PFSK-1 (cell line): Measurements from ENCODE around the gene GRB2.

Experiments used
- FOXP2 ChIP-seq: optimal IDR thresholded peaks from 2 replicates; pipeline ENCODE3; 2011; ENCODE audit warnings: borderline replicate concordance, control low read depth, inconsistent platforms; ENCODE audit not compliant: insufficient read depth; ENCODE audit errors: extremely low read length, extremely low read depth
- POLR2AphosphoS5 ChIP-seq: IDR thresholded peaks from 2 replicates; pipeline ENCODE4 v1.6.1; 2012; ENCODE audit warnings: low read depth, mild to moderate bottlenecking, control low read depth, low read length, moderate library complexity
- SIN3A ChIP-seq: IDR thresholded peaks from 2 replicates; pipeline ENCODE4 v1.6.1; 2012; ENCODE audit warnings: mild to moderate bottlenecking, low read length, moderate library complexity, borderline replicate concordance; ENCODE audit not compliant: insufficient read depth
- TAF1 ChIP-seq: IDR thresholded peaks from 2 replicates; pipeline ENCODE4 v1.6.1; 2012; ENCODE audit warnings: low read length, control low read depth, borderline replicate concordance; ENCODE audit not compliant: insufficient read depth
- TF ChIP-seq, protein P1 (sequence below), 2 experiments: IDR thresholded peaks; 2 replicates each; pipeline versions ENCODE4 v1.6.1 to v1.8.0; 2011 to 2012; ENCODE audit warnings: low read depth in 2 of 2, low read length in 2 of 2, control low read depth in 1 of 2, inconsistent platforms in 1 of 2, mild to moderate bottlenecking in 1 of 2, moderate library complexity in 1 of 2; ENCODE audit not compliant: insufficient read depth in 1 of 2

Gene GRB2

GRCh38 chr17:75288770-75289114 lies 116.7 kb downstream of the GRB2 start:
- no peak for TF ChIP-seq TAF1
- TF ChIP-seq, protein P1, sequence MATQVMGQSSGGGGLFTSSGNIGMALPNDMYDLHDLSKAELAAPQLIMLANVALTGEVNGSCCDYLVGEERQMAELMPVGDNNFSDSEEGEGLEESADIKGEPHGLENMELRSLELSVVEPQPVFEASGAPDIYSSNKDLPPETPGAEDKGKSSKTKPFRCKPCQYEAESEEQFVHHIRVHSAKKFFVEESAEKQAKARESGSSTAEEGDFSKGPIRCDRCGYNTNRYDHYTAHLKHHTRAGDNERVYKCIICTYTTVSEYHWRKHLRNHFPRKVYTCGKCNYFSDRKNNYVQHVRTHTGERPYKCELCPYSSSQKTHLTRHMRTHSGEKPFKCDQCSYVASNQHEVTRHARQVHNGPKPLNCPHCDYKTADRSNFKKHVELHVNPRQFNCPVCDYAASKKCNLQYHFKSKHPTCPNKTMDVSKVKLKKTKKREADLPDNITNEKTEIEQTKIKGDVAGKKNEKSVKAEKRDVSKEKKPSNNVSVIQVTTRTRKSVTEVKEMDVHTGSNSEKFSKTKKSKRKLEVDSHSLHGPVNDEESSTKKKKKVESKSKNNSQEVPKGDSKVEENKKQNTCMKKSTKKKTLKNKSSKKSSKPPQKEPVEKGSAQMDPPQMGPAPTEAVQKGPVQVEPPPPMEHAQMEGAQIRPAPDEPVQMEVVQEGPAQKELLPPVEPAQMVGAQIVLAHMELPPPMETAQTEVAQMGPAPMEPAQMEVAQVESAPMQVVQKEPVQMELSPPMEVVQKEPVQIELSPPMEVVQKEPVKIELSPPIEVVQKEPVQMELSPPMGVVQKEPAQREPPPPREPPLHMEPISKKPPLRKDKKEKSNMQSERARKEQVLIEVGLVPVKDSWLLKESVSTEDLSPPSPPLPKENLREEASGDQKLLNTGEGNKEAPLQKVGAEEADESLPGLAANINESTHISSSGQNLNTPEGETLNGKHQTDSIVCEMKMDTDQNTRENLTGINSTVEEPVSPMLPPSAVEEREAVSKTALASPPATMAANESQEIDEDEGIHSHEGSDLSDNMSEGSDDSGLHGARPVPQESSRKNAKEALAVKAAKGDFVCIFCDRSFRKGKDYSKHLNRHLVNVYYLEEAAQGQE (IDR thresholded peaks at IDR 0.05; ENCODE audit: insufficient read depth in 1 of 2, low read depth in 2 of 2, low read length in 2 of 2) = no peak
- TF ChIP-seq POLR2AphosphoS5 = no peak
- TF ChIP-seq SIN3A = no peak
- TF ChIP-seq FOXP2 = no peak

DNA sequence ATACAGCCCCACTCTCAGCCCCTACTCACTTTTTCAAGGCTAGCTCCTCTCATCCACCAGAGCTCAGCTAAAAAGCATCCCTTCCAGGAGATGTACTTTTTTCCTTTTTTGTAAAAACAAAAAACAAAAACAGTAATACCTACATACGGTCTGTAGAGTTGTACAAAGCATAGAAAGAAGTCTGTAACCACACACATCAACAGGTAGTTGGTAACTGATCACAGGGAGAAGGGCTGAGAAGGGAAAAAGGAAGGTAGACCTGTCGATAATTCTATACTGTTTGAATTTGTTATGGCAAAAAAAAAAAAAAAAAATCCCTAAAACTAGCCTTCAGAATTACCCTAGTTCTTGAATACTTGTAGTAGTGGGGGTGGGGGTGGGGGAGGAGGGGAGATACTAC lies 117.1 kb downstream of the GRB2 start:
- TF ChIP-seq FOXP2 (no peak), POLR2AphosphoS5 (no peak), SIN3A (no peak), TAF1 (no peak)
- TF ChIP-seq, protein P1 (IDR thresholded peaks at IDR 0.05; ENCODE audit: insufficient read depth in 1 of 2, low read depth in 2 of 2, low read length in 2 of 2) = no peak

- TF ChIP-seq, protein P1 (IDR thresholded peaks at IDR 0.05; ENCODE audit: insufficient read depth in 1 of 2, low read depth in 2 of 2, low read length in 2 of 2) = no peak
- TF ChIP-seq POLR2AphosphoS5 (no peak), TAF1 (no peak), SIN3A (no peak), FOXP2 (no peak)
These were observed 118.3 kb downstream of the GRB2 start for GRCh38 chr17:75287221-75287620.

- no peak for TF ChIP-seq TAF1
- no peak for TF ChIP-seq FOXP2
- TF ChIP-seq SIN3A = no peak
- TF ChIP-seq POLR2AphosphoS5 = no peak
- TF ChIP-seq, protein P1 (IDR thresholded peaks at IDR 0.05; ENCODE audit: insufficient read depth in 1 of 2, low read depth in 2 of 2, low read length in 2 of 2) = no peak
These were observed 120.4 kb downstream of the GRB2 start for GRCh38 chr17:75285123-75285522.

- no peak for TF ChIP-seq SIN3A
- TF ChIP-seq, protein P1 (IDR thresholded peaks at IDR 0.05; ENCODE audit: insufficient read depth in 1 of 2, low read depth in 2 of 2, low read length in 2 of 2) = no peak
- TF ChIP-seq FOXP2 = no peak
- no peak for TF ChIP-seq TAF1
- no peak for TF ChIP-seq POLR2AphosphoS5
These were observed 127.8 kb downstream of the GRB2 start for GRCh38 chr17:75277664-75278071.
